Esophagus squamous epithelium (tissue), 4 donors: Measurements from ENCODE around the gene NECAB2.

Experiments
- POLR2A ChIP-seq, 4 donors: fragments of 450-650 bp; IDR thresholded peaks; one replicate each; pipeline ENCODE4 v1.6.1; 2017; ENCODE audit warnings: antibody characterized with exemption in 4 of 4, mild to moderate bottlenecking in 4 of 4, moderate library complexity in 3 of 4
- TF ChIP-seq, protein P1 (sequence below), 6 experiments: fragments of 450-650 bp in 4 of 6; fragments of 200-600 bp in 2 of 6; sonication (generic) in 2 of 6; IDR thresholded peaks; one replicate each; pipeline ENCODE4 v1.5.1; 2016 to 2019; ENCODE audit warnings: antibody characterized with exemption in 6 of 6, mild to moderate bottlenecking in 4 of 6, moderate library complexity in 4 of 6

DNA sequence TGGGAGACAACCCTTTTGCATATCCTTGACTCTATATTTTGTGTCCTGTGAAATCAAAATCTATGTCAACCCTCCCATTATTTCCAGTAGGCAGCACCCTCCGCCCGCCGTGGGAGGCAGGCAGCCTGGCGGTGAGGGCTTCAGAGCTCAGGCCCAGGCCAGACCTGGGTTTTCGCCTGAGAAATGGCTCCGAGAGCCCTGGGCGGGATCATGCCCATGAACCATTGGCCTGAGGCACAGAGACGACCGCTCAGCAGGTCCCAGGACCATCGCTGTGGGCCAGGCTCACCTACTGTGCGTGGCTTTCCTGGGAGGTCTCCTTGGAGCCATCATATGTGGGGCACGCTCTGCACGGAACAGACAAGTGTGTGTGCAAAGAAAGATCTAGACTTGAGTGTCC lies 80.8 kb downstream of the NECAB2 start:
- TF ChIP-seq, protein P1, sequence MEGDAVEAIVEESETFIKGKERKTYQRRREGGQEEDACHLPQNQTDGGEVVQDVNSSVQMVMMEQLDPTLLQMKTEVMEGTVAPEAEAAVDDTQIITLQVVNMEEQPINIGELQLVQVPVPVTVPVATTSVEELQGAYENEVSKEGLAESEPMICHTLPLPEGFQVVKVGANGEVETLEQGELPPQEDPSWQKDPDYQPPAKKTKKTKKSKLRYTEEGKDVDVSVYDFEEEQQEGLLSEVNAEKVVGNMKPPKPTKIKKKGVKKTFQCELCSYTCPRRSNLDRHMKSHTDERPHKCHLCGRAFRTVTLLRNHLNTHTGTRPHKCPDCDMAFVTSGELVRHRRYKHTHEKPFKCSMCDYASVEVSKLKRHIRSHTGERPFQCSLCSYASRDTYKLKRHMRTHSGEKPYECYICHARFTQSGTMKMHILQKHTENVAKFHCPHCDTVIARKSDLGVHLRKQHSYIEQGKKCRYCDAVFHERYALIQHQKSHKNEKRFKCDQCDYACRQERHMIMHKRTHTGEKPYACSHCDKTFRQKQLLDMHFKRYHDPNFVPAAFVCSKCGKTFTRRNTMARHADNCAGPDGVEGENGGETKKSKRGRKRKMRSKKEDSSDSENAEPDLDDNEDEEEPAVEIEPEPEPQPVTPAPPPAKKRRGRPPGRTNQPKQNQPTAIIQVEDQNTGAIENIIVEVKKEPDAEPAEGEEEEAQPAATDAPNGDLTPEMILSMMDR (IDR thresholded peaks at IDR 0.05), result no peak
- TF ChIP-seq POLR2A (IDR thresholded peaks at IDR 0.05), result no peak
